NCI-H510A treated with DMSO at 0.1 percent for 48 hours (cell line): ENCODE measurements around the gene MARCHF11.

Source experiments
- DNase-seq: peaks from one replicate; lab custom pipeline; 2025; lab: John Stamatoyannopoulos, UW

MARCHF11 gene

GRCh38 chr5:16134204-16134603 is 45.4 kb downstream of the MARCHF11 start:
- no peak for DNase-seq

GRCh38 chr5:16131878-16132277 is 47.7 kb downstream of the MARCHF11 start:
- DNase-seq = peak; percentile 19

- no peak for DNase-seq
These were observed 50.6 kb downstream of the MARCHF11 start for GRCh38 chr5:16128944-16129343.

GRCh38 chr5:16127865-16128544 is 51.6 kb downstream of the MARCHF11 start:
- DNase-seq = no peak

GRCh38 chr5:16120579-16120978 is 59.0 kb downstream of the MARCHF11 start:
- no peak for DNase-seq

GRCh38 chr5:16119790-16120189 is 59.8 kb downstream of the MARCHF11 start:
- DNase-seq = no peak

- no peak for DNase-seq
These were observed 64.5 kb downstream of the MARCHF11 start for GRCh38 chr5:16115140-16115539.

GRCh38 chr5:16108418-16108817 is 71.2 kb downstream of the MARCHF11 start:
- peak; percentile 76 for DNase-seq

GRCh38 chr5:16104961-16105360 is 74.6 kb downstream of the MARCHF11 start:
- no peak for DNase-seq

- DNase-seq = peak; percentile 40
These were observed 84.0 kb downstream of the MARCHF11 start for GRCh38 chr5:16095612-16096011.

GRCh38 chr5:16090270-16090669 is 89.3 kb downstream of the MARCHF11 start:
- DNase-seq = no peak

GRCh38 chr5:16082982-16083381 is 96.6 kb downstream of the MARCHF11 start:
- DNase-seq = no peak

GRCh38 chr5:16082053-16082452 is 97.5 kb downstream of the MARCHF11 start:
- DNase-seq = no peak

GRCh38 chr5:16081376-16081955 is 98.1 kb downstream of the MARCHF11 start:
- DNase-seq = no peak

GRCh38 chr5:16076657-16077056 is 102.9 kb downstream of the MARCHF11 start:
- DNase-seq = no peak

- DNase-seq = no peak
These were observed 105.2 kb downstream of the MARCHF11 start for GRCh38 chr5:16074358-16074757.

GRCh38 chr5:16072616-16073015 is 107.0 kb downstream of the MARCHF11 start:
- no peak for DNase-seq

- no peak for DNase-seq
These were observed 112.2 kb downstream of the MARCHF11 start for GRCh38 chr5:16067415-16067814.

GRCh38 chr5:16066810-16067209 is 112.8 kb downstream of the MARCHF11 start:
- DNase-seq = no peak

- DNase-seq = no peak
These were observed 113.3 kb downstream of the MARCHF11 start for GRCh38 chr5:16066320-16066719.

- no peak for DNase-seq
These were observed 113.8 kb downstream of the MARCHF11 start for GRCh38 chr5:16065831-16066230.

GRCh38 chr5:16064135-16064893 is 115.3 kb downstream of the MARCHF11 start:
- no peak for DNase-seq

GRCh38 chr5:16061163-16061562 is 118.4 kb downstream of the MARCHF11 start:
- no peak for DNase-seq
